Non-pigmented ciliary epithelial cell (primary cell): ENCODE results near the gene ZHX3.

Experiments used
- DNase-seq: peaks from one replicate; pipeline ENCODE4 v3.0.0-alpha.2; 2010; ENCODE audit warnings: low read depth

The ZHX3 gene

GRCh38 chr20:41224281-41224680 lies 93.2 kb downstream of the ZHX3 start:
- no peak for DNase-seq

GRCh38 chr20:41223112-41223511 lies 94.4 kb downstream of the ZHX3 start:
- DNase-seq = no peak

GRCh38 chr20:41222703-41223102 lies 94.8 kb downstream of the ZHX3 start:
- no peak for DNase-seq

GRCh38 chr20:41222296-41222695 lies 95.2 kb downstream of the ZHX3 start:
- DNase-seq = no peak

GRCh38 chr20:41221614-41222218 lies 95.8 kb downstream of the ZHX3 start:
- no peak for DNase-seq

GRCh38 chr20:41219824-41220223 lies 97.7 kb downstream of the ZHX3 start:
- DNase-seq = no peak

GRCh38 chr20:41218466-41218865 lies 99.1 kb downstream of the ZHX3 start:
- DNase-seq = no peak

- DNase-seq = no peak
Measured at GRCh38 chr20:41217422-41217821, 100.1 kb downstream of the ZHX3 start.

GRCh38 chr20:41214666-41215065 lies 102.9 kb downstream of the ZHX3 start:
- DNase-seq = no peak

GRCh38 chr20:41214202-41214601 lies 103.3 kb downstream of the ZHX3 start:
- DNase-seq = no peak

- no peak for DNase-seq
Measured at GRCh38 chr20:41213150-41213820, 104.2 kb downstream of the ZHX3 start.

GRCh38 chr20:41205313-41205712 lies 112.2 kb downstream of the ZHX3 start:
- DNase-seq = no peak

GRCh38 chr20:41204304-41205265 lies 112.9 kb downstream of the ZHX3 start:
- no peak for DNase-seq

- no peak for DNase-seq
Measured at GRCh38 chr20:41203660-41204059, 113.9 kb downstream of the ZHX3 start.

- DNase-seq = no peak
Measured at GRCh38 chr20:41202426-41202825, 115.1 kb downstream of the ZHX3 start.

GRCh38 chr20:41201760-41202159 lies 115.8 kb downstream of the ZHX3 start:
- DNase-seq = no peak

- DNase-seq = no peak
Measured at GRCh38 chr20:41200446-41201202, 116.9 kb downstream of the ZHX3 start.

- no peak for DNase-seq
Measured at GRCh38 chr20:41198443-41198842, 119.1 kb downstream of the ZHX3 start.

- DNase-seq = no peak
Measured at GRCh38 chr20:41196653-41197225, 120.8 kb downstream of the ZHX3 start.

GRCh38 chr20:41192575-41192974 lies 125.0 kb downstream of the ZHX3 start:
- DNase-seq = no peak

- no peak for DNase-seq
Measured at GRCh38 chr20:41191562-41192500, 125.7 kb downstream of the ZHX3 start.
